GM19025 (cell line): ENCODE results near the gene PRUNE2.
"Not testable (repeated sequence)": the region's sequence is repeated elsewhere in the genome, so short reads cannot be mapped to it uniquely, and the experiment has no call there.

Experiments used
- ATAC-seq: cut with Tn5 transposase; IDR thresholded peaks from one replicate; pipeline ENCODE4 v1.9.1; 2021; ENCODE audit warnings: mild to moderate bottlenecking, low read depth, moderate library complexity; ENCODE audit not compliant: unreplicated experiment

The PRUNE2 gene

GRCh38 chr9:76665966-76666365 lies 239.9 kb downstream of the PRUNE2 start:
- not testable (repeated sequence) for ATAC-seq

GRCh38 chr9:76665458-76665857 lies 240.5 kb downstream of the PRUNE2 start:
- ATAC-seq = no peak

DNA sequence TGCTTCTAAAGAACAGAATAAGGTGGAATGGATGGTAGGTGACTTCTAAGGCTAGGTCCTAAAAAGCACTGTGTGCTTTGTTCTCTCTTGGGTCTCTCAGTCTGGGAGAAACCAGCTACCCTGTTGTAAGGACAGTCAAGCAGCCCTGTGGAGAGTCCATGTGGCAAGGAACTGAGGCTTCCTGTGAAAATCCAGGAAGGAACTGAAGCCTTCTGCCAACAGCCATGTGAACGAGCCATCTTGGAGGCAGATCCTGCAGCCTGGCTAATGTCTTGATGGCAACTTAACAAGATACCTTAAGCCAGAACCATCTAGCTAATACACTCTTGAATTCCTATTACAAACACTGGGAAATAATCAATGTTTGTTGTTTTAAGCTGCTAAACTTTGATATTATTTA lies 241.8 kb downstream of the PRUNE2 start:
- ATAC-seq = no peak

DNA sequence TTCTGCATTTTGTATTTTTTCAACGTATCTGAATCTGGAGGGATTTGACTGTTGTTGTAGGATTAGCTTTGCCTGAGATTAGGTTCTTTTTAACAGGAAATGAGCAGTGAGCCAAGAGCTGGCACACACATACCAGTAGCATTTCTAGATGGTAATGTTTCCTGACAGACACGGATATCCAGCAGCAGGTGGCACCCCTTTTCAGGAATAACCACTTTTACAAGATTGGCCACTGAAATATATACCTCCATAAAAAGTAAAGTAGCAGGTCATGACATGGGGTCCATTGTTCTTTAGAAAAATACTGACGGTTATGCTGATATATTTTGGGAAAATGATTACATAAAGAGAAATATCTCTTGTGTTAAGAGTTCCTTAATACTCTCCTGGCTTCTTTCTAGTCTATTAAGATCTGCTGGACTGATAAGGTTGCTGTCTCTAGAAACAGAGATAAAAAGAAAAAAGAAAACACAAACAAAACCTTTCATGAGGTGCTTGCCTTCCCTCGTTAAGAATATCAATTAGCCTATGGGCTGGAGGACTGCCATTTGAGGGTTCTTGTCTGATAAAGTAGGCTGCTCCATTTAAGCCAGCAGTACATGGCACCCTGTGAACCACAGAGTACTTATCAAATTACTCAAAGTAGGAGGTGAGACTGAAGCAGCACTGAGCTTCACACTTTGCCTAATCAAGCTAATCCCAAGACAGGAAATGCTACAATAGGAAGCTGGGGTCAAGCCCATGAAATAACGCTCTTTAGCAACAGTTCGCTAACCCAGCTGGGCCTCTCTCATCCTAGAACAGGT lies 243.2 kb downstream of the PRUNE2 start:
- ATAC-seq = no peak

DNA sequence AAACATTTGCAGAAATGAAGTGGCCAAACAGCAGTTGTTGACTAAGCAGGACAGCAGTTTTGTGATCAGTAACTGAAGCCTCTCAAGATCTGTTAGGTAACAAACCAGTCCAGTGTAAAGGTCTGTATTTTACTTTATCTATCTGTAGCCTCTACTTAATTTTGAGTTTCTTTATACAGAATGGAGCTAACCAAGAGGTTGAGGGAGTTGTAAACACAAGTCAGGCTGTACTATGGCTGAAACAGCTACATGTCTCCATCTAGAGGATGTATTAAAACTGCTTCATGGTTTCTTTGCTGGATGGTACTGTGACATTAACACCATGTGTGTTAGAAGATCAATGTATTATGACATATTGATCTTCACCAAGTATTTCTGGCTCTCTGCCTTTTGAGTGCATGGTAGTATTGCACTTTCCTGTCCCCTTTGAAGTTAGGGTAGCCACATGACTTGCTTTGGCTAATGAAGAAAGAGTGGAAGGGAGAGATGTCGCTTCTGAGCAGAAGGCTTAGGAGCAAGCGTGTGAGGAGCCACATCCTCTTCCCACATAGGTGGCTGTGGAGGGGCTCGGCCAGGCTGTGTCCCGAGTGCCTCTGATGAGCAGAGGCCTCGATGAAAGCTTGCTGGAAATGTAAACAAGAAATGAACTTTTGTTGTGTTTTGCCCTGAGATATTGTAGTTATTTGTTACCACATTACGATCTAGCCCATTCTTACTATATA lies 247.2 kb downstream of the PRUNE2 start:
- ATAC-seq = peak; percentile 80

- no peak for ATAC-seq
These were observed 248.6 kb downstream of the PRUNE2 start for GRCh38 chr9:76657265-76657664.

- ATAC-seq = no peak
These were observed 249.9 kb downstream of the PRUNE2 start for GRCh38 chr9:76655971-76656370.

DNA sequence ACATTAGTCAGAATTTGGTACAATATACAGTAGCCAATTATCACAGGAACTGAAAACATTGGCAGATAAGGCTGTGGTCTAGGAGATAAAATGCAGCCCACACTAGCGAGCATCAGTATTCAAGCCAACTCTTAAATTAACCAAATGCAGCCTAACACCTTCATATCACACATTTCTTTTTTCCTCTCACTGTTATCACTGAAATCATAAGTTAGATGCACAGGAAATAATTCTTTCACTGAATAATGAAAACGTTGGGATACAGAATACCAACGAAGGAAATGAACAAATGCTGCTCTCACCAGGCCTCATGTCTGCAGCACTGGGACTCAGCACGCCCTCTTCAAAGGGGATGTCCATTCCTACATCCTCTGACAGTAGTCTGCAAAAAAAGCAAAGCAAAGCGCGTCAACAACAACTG lies 250.8 kb downstream of the PRUNE2 start:
- no peak for ATAC-seq

- no peak for ATAC-seq
These were observed 251.3 kb downstream of the PRUNE2 start for GRCh38 chr9:76654575-76654974.

GRCh38 chr9:76654051-76654461 lies 251.9 kb downstream of the PRUNE2 start:
- ATAC-seq = no peak

GRCh38 chr9:76652894-76653293 lies 253.0 kb downstream of the PRUNE2 start:
- no peak for ATAC-seq

DNA sequence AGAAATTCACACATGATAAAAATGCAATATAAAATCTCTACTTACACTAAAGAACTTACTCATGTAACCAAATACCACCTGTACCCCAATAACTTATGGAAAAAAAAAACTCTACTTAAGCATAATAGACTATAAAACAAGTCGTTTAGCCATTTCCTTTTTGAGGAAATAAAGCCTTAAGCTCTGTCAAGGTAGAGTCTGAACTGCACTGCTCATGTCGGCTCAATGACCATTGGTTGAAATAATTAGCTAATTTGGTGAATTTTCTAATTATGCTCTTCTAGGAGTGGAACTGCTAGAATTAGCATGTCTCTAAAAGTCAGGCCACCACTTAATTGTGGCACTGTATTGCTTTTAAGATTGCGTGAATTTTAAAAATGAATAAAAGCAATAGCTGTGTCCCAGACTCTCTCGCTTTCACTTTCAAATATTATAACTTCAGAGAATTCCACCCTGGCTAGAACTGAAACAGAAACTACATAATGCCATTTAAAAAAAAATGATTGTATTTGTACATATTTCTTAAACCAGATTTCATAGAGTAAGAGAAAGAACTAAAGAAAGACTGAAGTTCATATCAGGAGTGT lies 254.7 kb downstream of the PRUNE2 start:
- no peak for ATAC-seq

GRCh38 chr9:76650692-76651091 lies 255.2 kb downstream of the PRUNE2 start:
- ATAC-seq = no peak

- no peak for ATAC-seq
These were observed 256.0 kb downstream of the PRUNE2 start for GRCh38 chr9:76649894-76650293.

- ATAC-seq = no peak
These were observed 259.7 kb downstream of the PRUNE2 start for GRCh38 chr9:76646249-76646648.

DNA sequence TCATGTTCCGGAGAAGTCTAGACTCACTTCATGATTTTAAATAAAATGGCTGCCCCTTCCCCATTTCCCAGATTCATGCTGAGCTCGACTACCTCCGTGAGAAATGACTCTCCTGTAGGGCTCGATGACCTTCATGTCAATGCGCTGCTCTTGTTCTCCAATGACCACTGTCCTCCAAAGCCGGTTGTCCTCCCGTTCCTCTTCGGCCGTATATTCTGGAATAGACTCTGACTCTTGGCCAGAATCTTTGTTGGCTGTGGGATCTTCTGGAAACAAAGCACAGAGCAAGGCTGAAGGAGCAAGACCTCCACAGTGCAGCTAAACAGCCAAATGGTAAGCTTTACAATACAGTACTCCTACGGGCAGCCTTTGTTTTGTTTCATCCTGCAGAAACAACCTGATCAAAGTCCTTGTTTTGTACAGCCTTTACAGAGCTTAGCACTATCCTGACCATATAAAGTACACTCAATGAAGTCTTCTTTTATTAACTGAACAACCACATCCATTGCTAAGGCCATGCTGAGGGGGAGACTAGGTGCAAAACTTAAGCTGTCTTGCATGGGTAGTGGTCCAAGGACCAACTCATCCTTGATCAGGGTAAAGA lies 261.2 kb downstream of the PRUNE2 start:
- no peak for ATAC-seq

DNA sequence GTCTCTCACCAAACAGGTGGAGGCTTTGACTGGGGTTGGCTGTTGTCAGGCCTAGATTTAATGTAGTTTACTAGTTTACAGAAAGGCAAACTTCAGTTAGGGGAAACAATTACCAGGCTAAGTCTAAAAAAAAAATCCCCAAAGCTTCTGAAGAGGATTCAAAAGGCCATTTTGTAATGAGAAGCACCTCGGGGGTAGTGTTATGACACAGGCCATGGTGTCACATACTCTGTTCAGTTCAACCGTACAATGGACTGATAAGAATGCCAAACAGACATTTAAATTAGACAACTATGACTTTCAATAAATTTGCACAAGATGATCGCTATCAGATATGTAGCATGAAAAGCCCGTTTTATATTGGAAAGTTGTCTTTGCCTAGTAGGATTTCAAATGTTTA lies 261.7 kb downstream of the PRUNE2 start:
- no peak for ATAC-seq

DNA sequence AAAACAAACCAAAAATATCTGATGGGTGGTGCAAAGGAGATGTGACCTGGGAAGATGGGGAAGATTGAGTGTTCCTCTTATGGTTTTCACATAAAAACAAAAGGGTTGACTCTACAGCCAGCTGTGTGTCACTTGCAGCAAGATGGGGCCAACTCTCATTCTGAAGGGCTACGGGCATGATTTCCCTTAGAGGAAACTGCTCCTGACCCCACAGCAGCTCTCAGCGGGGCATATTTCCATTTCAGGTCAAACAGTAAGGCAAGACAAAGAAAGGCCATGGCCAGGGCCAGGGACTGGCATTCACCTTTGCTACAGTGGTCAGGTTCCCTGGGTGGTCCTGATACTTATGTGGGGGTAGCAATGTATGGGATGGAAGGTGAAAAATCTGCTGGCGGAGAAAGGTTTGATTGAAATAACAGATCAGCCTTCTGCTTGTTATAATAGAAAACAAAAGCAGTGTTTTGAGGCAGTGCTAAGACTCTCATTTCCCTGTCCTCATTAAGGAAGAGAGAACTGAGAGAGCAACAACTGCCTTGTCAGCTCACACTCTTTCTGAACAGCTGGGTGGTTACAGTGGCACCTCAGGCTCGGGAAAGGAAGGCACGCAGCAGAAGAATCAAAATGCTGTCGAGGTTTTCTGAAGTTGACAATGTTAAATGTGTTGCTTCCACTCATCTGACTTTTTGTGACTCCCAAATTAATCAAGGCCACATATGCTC lies 262.4 kb downstream of the PRUNE2 start:
- ATAC-seq = peak; percentile 93

GRCh38 chr9:76642701-76643209 lies 263.2 kb downstream of the PRUNE2 start:
- no peak for ATAC-seq

DNA sequence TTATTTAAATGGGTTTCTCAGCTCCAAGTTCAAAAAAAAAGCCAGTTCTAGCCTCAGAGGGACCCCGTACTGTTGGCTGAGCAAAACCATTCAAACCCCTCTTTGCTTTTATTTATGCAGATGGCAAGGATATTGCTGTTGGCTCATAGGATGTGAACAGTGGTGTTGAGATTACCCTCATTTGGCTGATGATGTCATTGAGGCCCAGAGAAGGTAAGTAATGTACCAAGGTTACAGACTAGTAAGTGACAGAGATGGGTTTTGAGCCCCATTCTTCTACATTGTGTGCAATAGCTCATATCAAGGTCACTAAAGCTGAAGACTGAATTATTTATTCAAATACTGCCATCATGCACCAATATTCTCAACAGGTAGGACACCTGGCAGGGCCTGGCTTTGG lies 263.8 kb downstream of the PRUNE2 start:
- no peak for ATAC-seq
